ENCODE measurements around the gene TMEM218. TPM values are rescaled to one million over a fixed set of nuclear protein-coding genes. Genes with fewer than 3 reads are reported as not detected.

Gene TMEM218
- total and polyA plus RNA-seq, 10 of the 15 experiments (the other 5 are each of a cell fraction or from before 2014, with no cell fraction given) = 11.2 to 50.3 (median 28.8) TPM

DNA sequence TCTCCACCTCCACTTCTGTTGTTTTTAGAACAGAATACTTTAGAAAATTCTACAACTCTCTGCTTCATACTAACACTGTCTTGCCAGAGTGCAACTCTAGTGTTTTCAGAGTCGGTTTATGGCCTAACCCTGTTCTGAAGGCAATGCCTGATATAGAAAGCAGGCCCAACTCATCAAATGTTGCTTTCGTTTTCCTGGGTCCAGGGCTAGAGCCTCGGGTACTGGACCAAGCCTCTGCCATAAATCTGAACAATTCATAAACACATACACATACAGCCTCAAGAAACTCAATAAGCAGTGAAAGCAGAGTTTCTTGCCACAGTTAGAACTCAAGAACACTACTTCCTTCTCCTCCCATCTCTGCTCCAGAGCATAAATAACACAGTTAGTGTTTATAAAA lies 9.8 kb downstream of the TMEM218 start (continued):
- no peak for TF ChIP-seq BRCA1 (IDR thresholded peaks at IDR 0.05; ENCODE audit: low read depth, low read length)

DNA sequence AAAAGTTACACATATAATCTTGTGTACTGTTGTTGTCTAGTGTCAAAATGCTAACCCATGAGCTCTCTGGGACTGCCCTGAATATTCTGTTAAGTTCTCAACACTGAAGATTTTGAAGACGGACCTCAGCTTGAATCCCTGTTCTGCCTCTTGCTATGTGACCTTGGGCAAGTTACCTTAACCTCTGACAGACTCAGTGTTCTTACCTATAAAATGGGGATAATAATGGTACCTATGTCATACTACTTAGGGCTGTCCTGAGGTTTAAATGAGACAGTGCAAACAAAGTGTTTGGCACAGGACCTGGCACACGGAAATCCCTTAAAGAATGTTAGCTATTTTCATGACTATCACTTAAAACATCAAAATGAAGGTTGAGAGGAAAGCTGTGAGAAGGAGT lies 11.3 kb downstream of the TMEM218 start:
- no peak for TF ChIP-seq NRF1 (conservative IDR thresholded peaks at IDR 0.05; ENCODE audit: low read depth, low read length)
- TF ChIP-seq NFIC (IDR thresholded peaks at IDR 0.05; ENCODE audit: low read depth, low read length) = no peak
- no peak for TF ChIP-seq WRNIP1 (IDR thresholded peaks at IDR 0.05; ENCODE audit: borderline replicate concordance, low read depth, low read length)
- TF ChIP-seq RB1 (IDR thresholded peaks at IDR 0.05; ENCODE audit: borderline replicate concordance) = no peak
- TF ChIP-seq TCF7 (IDR thresholded peaks at IDR 0.05; ENCODE audit: borderline replicate concordance) = no peak
- TF ChIP-seq POLR2AphosphoS2 (IDR thresholded peaks at IDR 0.05; ENCODE audit: low read depth, low read length) = no peak
- TF ChIP-seq TAF1 (IDR thresholded peaks at IDR 0.05; ENCODE audit: borderline replicate concordance, low read depth, low read length) = no peak
- no peak for TF ChIP-seq IRF4 (IDR thresholded peaks at IDR 0.05; ENCODE audit: low read depth, low read length)
- TF ChIP-seq, protein P1, sequence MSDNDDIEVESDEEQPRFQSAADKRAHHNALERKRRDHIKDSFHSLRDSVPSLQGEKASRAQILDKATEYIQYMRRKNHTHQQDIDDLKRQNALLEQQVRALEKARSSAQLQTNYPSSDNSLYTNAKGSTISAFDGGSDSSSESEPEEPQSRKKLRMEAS (IDR thresholded peaks at IDR 0.05; ENCODE audit: low read depth, low read length) = no peak
- Histone ChIP-seq H3K4me3 (no peak overlapping the region), H3K9me3 (replicated peaks; ENCODE audit: control insufficient read depth, insufficient read depth, low read length) (no peaks in the 10 kb centered on the region), H3K79me2 (ENCODE audit: control insufficient read depth, insufficient read depth, low read length) (no peaks in the 10 kb centered on the region; the same call in 1 of the 2 replicates), H2AFZ (ENCODE audit: control insufficient read depth, low read depth, low read length) (no peak overlapping the region), H3K9ac (ENCODE audit: control insufficient read depth, insufficient read depth, low read length) (no peak overlapping the region), H3K36me3 (ENCODE audit: control insufficient read depth in 2 of 2, insufficient read depth in 2 of 2, low read length in 1 of 2) (0 out of 4 replicates have a peak, but pooled peaks cover 0 to 8% of the 10 kb centered on the region in 2 experiments), H3K4me2 (ENCODE audit: control insufficient read depth, insufficient read depth) (no peak overlapping the region), H3K27me3 (replicated peaks in 1 of 2; ENCODE audit: control insufficient read depth in 2 of 2, insufficient read depth in 2 of 2, low read length in 1 of 2) (no peaks in the 10 kb centered on the region), H3K27ac (ENCODE audit: control insufficient read depth, insufficient read depth) (no peak overlapping the region), H4K20me1 (ENCODE audit: control insufficient read depth, insufficient read depth) (no peaks in the 10 kb centered on the region), H3K4me1 (ENCODE audit: control insufficient read depth, insufficient read depth, low read length) (no peaks in the 10 kb centered on the region)
- BruUV-seq (replicated peaks) = no TSS peak
- WGBS (ENCODE audit: insufficient coverage, insufficient replicate concordance, low lambda C conversion rate, missing lambda C conversion rate) = 98% methylated on average over 2 of the region's 2 CpGs
- POLR2A ChIA-PET = interaction anchor here (0.9 to 1.1 kb wide), 2 partner anchors 10 to 11 kb away, joined by 3 to 6 read pairs; partner anchors contain the start of gene TMEM218
- DNase-seq (ENCODE audit: low read depth, low spot score) (no peak), ATAC-seq (no peak), FAIRE-seq (no peak)
- RAD21 ChIA-PET (ENCODE audit: unreplicated experiment) = no interaction called here
- in situ Hi-C loops (cut with MboI) (no loop called here), intact Hi-C loops (cut with micrococcal nuclease; ENCODE audit: unreplicated experiment) (no loop called here)
- SMC1A ChIA-PET (ENCODE audit: uncharacterized antibody, unreplicated experiment) = interaction anchor here (0.5 to 1.4 kb wide), 4 partner anchors 8 to 648 kb away, joined by 3 to 4 read pairs (median 3); no protein-coding TSS in a partner anchor
- CTCF ChIA-PET = interaction anchor here (1.0 kb wide), 1 partner anchor 24 kb away, joined by 5 read pairs; no protein-coding TSS in a partner anchor
